DMS53 (cell line): ENCODE measurements around the gene RNF11.
A peak's percentile ranks its signal among the peaks of the same experiment; 100 is the strongest.

Source experiments
- DNase-seq: peaks from one replicate; lab custom pipeline; 2025; lab: John Stamatoyannopoulos, UW

Gene RNF11

GRCh38 chr1:51265618-51266017 is 29.5 kb downstream of the RNF11 start:
- no peak for DNase-seq

GRCh38 chr1:51266181-51266580 is 30.1 kb downstream of the RNF11 start:
- no peak for DNase-seq

GRCh38 chr1:51266791-51267190 is 30.7 kb downstream of the RNF11 start:
- no peak for DNase-seq

DNA sequence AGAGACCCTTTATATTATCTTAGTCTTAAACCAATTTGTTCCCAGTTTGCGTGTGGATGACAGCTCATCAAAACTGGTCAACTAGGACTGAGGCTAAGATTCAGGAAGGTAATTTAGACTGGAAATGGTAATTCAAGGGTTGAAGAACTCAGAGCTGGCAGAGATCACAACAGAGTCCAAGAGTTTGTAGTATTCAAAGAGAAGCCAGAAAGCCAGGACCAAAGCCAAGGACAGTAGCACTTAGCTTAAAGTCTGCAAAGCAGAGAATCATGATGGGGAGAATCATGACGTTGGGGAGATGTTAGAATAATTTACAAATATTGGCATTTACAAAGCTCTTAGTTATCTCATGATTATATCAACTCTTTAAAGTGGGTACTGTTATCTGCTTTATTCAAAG is 32.6 kb downstream of the RNF11 start:
- no peak for DNase-seq

DNA sequence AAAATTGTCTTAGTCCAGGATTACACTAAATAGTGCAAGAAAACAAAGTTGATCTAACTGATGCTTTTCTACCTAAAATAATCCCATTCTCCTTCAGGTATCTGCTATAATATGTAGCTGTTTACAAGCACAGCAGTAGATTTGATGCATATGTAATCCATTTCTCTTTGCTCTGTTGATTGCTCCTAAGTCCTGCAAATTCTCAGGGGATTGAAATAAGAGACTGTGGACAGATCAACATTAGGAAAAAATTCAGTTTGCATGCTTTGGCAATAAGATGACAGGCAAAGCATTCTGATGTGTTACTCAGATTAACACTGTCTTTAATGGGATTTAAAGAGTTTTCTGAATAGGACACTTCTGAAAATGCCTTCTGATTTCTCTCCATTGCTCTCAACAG is 34.7 kb downstream of the RNF11 start:
- no peak for DNase-seq

DNA sequence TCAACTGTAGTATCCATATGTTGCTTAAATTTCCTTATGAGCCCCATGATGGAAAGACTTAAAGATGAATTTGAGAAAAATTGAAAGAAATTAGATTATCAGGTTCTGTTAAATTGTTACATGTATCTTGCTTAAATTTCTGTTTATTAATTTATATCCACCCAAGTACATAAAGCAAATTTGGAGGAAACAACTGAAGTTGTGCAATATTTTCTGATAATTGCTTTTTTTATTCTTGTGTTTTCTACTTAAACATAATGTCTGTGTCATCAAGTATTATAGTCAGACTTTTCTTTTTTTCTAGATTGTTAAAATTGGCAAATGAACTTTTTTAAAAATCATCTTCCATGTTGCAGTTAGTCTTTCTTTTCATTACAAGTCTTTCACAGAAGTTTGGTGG is 36.8 kb downstream of the RNF11 start:
- no peak for DNase-seq

DNA sequence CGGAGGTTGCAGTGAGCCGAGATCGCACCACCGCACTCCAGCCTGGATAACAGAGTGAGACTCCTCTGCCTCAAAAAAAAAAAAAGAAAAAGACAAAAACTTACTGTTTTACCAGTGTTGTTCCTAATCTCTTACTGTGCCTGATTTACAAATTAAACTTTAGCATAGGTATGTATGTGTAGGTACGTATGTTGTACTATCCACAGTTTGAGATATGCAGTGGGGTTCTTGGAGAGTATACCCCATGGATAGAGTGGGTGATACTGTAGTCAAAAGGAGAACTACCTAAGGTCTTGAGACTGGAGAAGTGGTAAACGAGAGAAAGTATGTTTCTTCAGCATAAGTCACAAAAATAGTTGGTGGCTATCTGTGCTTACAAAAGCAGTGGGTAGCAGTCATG is 38.6 kb downstream of the RNF11 start:
- no peak for DNase-seq

DNA sequence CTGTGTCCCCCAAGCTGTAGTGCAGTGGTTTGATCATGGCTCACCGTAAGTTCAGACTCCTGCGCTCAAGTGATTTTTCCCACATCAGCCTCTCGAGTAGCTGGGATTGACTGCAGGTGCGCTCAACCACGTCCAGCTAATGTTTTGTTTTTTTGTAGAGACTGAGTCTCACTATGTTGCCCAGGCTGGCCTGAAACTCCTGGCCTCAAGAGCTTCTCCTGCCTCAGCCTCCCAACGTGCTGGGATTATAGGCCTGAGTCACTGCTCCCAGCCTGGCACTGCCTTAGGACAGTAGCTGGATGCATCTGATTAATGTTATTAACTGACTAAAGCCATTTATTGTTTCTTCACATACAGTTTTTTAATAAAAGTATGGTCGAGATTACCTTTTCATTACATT is 40.2 kb downstream of the RNF11 start:
- no peak for DNase-seq

DNA sequence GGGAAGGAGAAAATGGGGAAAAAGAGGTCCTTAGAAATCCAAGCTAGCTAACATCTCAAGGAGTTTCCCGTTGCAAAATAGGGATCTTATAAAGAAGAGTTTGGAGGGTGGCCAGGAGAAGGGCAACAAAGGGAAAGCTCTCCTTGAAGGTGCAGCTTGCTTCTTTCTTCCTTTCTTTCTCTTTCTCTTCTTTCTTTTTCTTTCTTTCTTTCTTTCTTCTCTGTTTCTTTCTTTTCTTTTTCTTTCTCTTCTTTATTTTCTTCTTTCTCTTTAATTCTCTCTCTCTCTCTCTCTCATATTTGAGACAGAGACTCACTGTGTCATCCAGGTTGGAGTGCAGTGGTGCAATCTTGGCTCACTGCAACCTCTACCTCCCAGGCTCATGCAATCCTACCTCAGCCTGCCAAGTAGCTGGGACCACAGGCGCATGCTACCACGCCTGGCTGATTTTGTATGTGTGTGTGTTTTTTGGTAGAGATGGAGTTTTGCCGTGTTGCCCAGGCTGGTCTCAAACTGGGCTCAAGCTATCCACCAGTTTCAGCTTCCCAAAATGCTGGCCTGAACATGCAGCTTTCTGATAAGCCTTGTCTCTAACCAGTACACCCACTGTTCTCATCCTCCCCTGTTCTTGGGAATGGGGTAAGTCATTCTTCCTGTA is 44.4 kb downstream of the RNF11 start:
- no peak for DNase-seq

DNA sequence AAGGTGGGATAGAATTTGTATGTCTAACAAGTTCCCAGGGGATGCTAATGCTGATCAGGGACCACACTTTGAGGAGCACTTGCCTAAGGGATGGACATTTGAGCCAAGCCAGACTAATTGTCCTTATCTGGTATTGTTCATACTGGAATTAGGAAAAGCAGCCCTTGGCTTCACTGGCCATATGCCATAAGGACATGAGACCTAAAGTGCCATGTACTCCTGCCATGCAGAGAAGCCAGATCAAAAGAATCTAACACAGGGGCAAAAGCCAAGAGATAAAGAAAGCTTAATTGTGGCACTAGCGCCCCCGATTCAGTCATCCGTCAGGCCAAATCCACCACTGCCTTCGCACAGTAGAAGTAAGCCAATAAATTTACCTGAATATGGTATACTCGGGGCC is 45.7 kb downstream of the RNF11 start:
- DNase-seq = no peak

DNA sequence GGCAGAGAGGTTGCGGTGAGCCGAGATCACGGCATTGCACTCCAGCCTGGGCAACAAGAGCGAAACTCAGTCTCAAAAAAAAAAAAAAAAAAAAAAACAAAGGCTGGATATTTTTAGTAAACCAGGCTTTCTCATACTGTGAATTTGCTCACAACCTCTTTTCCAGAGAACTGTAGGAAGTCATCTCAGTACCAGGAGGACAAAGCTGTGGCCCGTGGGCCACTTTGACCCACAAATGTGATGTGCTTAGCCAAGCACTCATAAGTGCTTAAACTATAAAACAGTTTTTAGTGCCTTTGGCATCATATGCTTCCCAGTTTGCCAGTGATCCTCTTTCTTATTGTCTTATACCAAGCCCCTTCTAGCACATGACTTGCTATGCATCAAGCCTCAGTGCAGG is 46.5 kb downstream of the RNF11 start:
- DNase-seq = no peak

DNA sequence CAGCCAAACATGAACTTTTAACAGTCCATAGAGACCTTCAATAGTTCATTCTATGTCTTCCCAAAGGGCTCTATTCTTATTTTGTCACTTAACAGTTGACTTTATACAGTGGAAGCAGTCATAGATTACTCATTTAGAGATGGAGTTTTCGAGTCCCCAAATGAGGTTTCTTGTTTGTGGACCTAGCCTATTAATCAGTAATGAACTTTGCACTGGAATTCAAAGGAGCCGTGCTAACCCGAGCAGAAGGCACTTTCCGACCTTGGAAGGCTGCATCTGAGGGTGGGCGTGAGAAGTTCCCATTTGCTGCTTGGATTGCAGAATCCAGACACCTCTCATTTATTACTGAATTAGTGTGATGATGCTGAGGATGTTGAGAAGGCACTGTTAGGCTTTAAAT is 47.9 kb downstream of the RNF11 start:
- no peak for DNase-seq

- peak; percentile 70 for DNase-seq
These were observed 48.4 kb downstream of the RNF11 start for GRCh38 chr1:51284487-51284954.

DNA sequence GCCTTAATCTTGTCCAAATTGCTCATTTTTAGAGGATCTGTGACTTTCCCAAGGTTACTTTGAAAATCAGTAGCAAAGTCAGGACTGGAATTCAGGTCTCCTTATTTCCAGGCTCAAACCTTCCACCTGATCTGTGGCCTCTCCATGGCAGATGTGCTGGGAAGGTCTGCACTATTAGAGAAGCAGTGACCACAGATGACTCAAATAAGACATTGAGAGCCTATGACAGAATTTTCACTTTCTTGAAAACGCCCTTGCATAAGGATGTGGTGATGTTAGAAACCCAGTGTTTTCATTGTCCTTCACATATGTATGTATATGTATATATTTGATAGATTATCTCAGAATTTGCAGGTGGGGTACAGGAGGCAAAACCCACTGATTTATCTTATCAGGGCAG is 49.0 kb downstream of the RNF11 start:
- DNase-seq = no peak

GRCh38 chr1:51287966-51288365 is 51.9 kb downstream of the RNF11 start:
- no peak for DNase-seq

DNA sequence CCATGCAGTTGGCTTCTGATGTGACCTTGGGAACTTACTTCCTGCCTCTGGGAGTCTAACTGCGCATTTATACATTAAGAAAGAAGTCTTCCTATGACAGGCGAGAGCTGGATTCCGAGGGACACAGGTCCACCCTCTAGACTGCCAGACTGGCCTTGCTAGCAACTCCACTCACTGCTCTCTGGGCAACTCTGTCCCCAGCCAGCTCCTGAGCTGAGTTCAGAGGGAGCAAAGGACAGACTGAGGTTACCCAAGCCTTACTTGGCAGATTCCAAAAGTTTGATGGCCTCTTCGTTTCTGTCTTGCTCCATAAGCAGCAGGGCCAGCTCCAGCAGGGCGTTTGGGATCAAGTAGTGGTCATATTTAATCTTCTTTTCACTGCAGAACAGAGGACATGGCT is 52.5 kb downstream of the RNF11 start:
- no peak for DNase-seq

GRCh38 chr1:51289676-51290488 is 53.8 kb downstream of the RNF11 start:
- no peak for DNase-seq

GRCh38 chr1:51290489-51290847 is 54.4 kb downstream of the RNF11 start:
- no peak for DNase-seq

GRCh38 chr1:51293898-51294515 is 57.9 kb downstream of the RNF11 start:
- DNase-seq = no peak

GRCh38 chr1:51294566-51295184 is 58.6 kb downstream of the RNF11 start:
- DNase-seq = no peak

DNA sequence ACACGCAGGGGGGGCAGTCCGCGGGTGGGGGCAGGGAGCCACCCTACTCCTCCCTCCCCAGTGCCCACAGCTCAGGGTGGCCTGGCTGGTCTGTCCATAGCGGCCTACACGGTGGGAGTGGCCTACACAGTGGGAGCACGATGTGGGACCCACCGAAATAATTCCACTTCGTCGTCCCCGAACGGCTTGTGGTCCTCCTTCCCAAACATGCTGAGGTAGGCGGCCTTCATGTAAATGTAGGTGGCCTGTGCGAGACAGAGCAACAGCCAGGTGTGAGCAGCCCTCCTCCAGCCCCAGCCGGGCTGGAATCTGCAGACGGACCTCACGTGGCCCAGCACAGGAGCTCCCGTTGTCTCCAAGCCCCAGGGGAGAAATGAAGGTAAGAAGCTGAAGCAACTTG is 59.9 kb downstream of the RNF11 start:
- no peak for DNase-seq

DNA sequence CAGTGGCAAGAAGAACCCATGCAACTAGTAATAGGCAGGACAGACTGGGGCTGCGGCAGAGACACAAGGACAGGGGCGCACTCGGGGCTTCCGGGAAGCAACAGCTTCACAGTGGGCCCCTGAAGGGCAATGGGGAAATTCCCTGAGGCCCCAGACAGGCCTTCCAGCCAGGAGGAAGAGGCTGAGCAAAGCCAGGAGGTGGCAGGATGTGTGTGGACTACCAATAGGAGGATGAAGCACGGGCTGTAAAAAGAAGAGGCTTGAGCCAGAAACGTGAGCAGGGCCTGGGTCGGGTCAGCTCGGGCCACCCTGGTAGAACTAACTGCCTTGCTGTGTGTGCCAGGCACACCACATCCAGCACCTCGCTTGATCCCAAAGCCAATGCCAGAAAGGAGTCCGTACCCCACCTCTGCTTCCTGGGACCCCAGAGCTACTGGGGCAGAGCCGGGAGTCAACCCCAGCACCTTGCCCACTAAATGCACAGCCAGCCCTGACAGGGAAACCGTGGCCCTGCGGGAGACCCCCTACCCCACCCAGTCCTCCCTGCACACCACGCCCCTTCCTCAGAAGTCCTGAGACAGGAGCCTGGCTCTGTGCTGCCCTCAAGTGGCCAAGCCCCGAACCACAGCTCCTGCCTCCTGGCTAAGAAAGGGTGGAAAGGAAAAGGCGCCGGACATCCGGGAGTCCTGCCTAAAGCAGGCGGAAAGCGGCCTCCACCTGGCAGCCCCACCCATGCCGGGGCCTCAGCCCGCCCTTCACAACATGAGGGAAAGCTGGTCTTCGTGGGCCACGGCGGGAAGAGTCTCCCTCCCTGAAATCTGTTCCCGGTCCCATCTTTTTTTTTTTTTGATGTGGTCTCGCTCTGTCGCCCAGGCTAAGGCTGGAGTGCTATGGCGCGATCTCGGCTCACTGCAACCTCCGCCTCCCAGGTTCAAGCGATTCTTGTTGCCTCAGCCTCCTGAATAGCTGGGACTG is 60.6 kb downstream of the RNF11 start:
- peak; percentile 98 for DNase-seq
